A549 (cell line): ENCODE results near the gene UBE4A. TPM values are rescaled to one million over a fixed set of nuclear protein-coding genes. Genes with fewer than 3 reads are reported as not detected.

Experiments
- ATAC-seq, 2 experiments: fragments of 200-7000 bp in 1 of 2; fragments of >200 bp in 1 of 2; cut with Nextera tagmentation in 1 of 2; cut with Tn5 transposase in 1 of 2; 3 replicates each; pipeline versions ENCODE4 v1.8.0 to v1.9.1; 2018 to 2020; ENCODE audit warnings: mild to moderate bottlenecking in 1 of 2, moderate library complexity in 1 of 2
- CTCF ChIA-PET: fragments of 300-600 bp; sonication (Branson Sonifier 250); formaldehyde crosslinking; extraction: SDS; loops from one replicate; lab custom pipeline; 2021; ENCODE audit warnings: antibody characterized with exemption, inconsistent platforms; lab: Yijun Ruan, JAX
- POLR2A ChIA-PET: fragments of 350-600 bp; formaldehyde crosslinking; extraction: SDS; loops from one replicate; lab custom pipeline; 2021; ENCODE audit warnings: antibody characterized with exemption, inconsistent platforms; lab: Yijun Ruan, JAX
- DNase-seq, 2 experiments: peaks; one replicate each; pipeline versions ENCODE4 v3.0.0 to v3.0.0-alpha.2; 2011 to 2016; ENCODE audit warnings: low read depth in 1 of 2, low spot score in 1 of 2
- FAIRE-seq: peaks from 2 replicates; lab custom pipeline; 2011; peaks lifted over from hg19 to GRCh38; lab: Jason Lieb, UNC
- H3K27ac ChIP-seq, 2 experiments: fragments of >200 bp; sonication (Bioruptor Twin); formaldehyde crosslinking; 3 replicates each; pipeline ENCODE4 v1.5.1; 2016 to 2017
- H3K4me1 ChIP-seq: fragments of >200 bp; sonication (Bioruptor Twin); formaldehyde crosslinking; 3 replicates; pipeline ENCODE4 v1.6.1; 2016
- H3K4me2 ChIP-seq: fragments of >200 bp; sonication (Bioruptor Twin); formaldehyde crosslinking; 3 replicates; pipeline ENCODE4 v1.6.1; 2016
- H3K4me3 ChIP-seq: fragments of >200 bp; sonication (Bioruptor Twin); formaldehyde crosslinking; 3 replicates; pipeline ENCODE4 v1.5.1; 2016
- H3K9me3 ChIP-seq: fragments of >200 bp; sonication (Bioruptor Twin); formaldehyde crosslinking; 3 replicates; pipeline ENCODE4 v1.6.1; 2016
- CBX2 ChIP-seq: fragments of 200-600 bp; sonication (generic); IDR thresholded peaks from 2 replicates; pipeline ENCODE4 v1.6.1; 2016; ENCODE audit warnings: low read depth, mild to moderate bottlenecking, borderline replicate concordance
- CHD2 ChIP-seq: fragments of 150-350 bp; IDR thresholded peaks from 2 replicates; pipeline ENCODE4 v1.6.1; 2014; ENCODE audit warnings: low read length; ENCODE audit not compliant: partially characterized antibody
- FOSB ChIP-seq: fragments of 250-450 bp; sonication (Bioruptor Pico); IDR thresholded peaks from 2 replicates; pipeline ENCODE4 v1.5.0; 2020; ENCODE audit warnings: mild to moderate bottlenecking, moderate library complexity
- HOXA7 ChIP-seq: fragments of 250-450 bp; sonication (Bioruptor Pico); IDR thresholded peaks from 2 replicates; pipeline ENCODE4 v1.5.0; 2020; ENCODE audit warnings: mild to moderate bottlenecking, moderate library complexity
- HOXB13 ChIP-seq: fragments of 250-450 bp; sonication (Bioruptor Pico); IDR thresholded peaks from 2 replicates; pipeline ENCODE4 v1.5.0; 2020; ENCODE audit warnings: low read depth, mild to moderate bottlenecking, moderate library complexity
- HOXB5 ChIP-seq: fragments of 250-450 bp; sonication (Bioruptor Pico); IDR thresholded peaks from 2 replicates; pipeline ENCODE4 v1.5.0; 2020; ENCODE audit warnings: mild to moderate bottlenecking, moderate library complexity
- JUN ChIP-seq, 2 experiments: fragments of >200 bp; sonication (Bioruptor Twin); formaldehyde crosslinking; IDR thresholded peaks; 2 replicates in 1 of 2; 3 replicates in 1 of 2; pipeline ENCODE4 v1.6.1; 2016 to 2017
- MAFK ChIP-seq: fragments of 450-650 bp; IDR thresholded peaks from 2 replicates; pipeline ENCODE4 v1.6.1; 2014; ENCODE audit not compliant: partially characterized antibody
- NR3C1 ChIP-seq: fragments of >200 bp; sonication (Bioruptor Twin); formaldehyde crosslinking; IDR thresholded peaks from 3 replicates; pipeline ENCODE4 v1.6.1; 2017
- PHF8 ChIP-seq: fragments of 200-600 bp; sonication (generic); IDR thresholded peaks from 2 replicates; pipeline ENCODE4 v1.6.1; 2016; ENCODE audit warnings: low read depth, mild to moderate bottlenecking, antibody characterized with exemption, moderate library complexity, borderline replicate concordance
- POLR2A ChIP-seq: IDR thresholded peaks from 2 replicates; pipeline ENCODE4 v1.6.1; 2012; ENCODE audit warnings: mild to moderate bottlenecking, low read length
- POLR2AphosphoS2 ChIP-seq: conservative IDR thresholded peaks from 2 replicates; pipeline ENCODE4 v1.6.1; 2012; ENCODE audit warnings: low read length, improper control_type of control experiment, inconsistent platforms
- RAD21 ChIP-seq, 2 experiments: fragments of >200 bp in 1 of 2; sonication (Bioruptor Twin) in 1 of 2; formaldehyde crosslinking in 1 of 2; IDR thresholded peaks in 1 of 2; conservative IDR thresholded peaks in 1 of 2; 2 replicates in 1 of 2; 3 replicates in 1 of 2; pipeline ENCODE4 v1.6.1; 2012 to 2018; ENCODE audit warnings: inconsistent platforms in 1 of 2
- RCOR1 ChIP-seq: fragments of 150-350 bp; IDR thresholded peaks from 2 replicates; pipeline ENCODE4 v1.6.1; 2014; ENCODE audit warnings: antibody characterized with exemption, low read length, low read depth
- RNF2 ChIP-seq: fragments of 200-600 bp; sonication (generic); IDR thresholded peaks from 2 replicates; pipeline ENCODE4 v1.6.1; 2016; ENCODE audit warnings: low read depth, mild to moderate bottlenecking, antibody characterized with exemption, moderate library complexity, borderline replicate concordance
- SMC3 ChIP-seq: fragments of >200 bp; sonication (Bioruptor Twin); formaldehyde crosslinking; IDR thresholded peaks from 3 replicates; pipeline ENCODE4 v1.6.1; 2018; ENCODE audit warnings: inconsistent platforms
- TP53 ChIP-seq: fragments of 250-450 bp; sonication (Bioruptor Pico); IDR thresholded peaks from 2 replicates; pipeline ENCODE4 v1.5.0; 2021; ENCODE audit warnings: mild to moderate bottlenecking, moderate library complexity
- ZFP36 ChIP-seq: fragments of 450-650 bp; IDR thresholded peaks from 2 replicates; pipeline ENCODE4 v1.6.1; 2014; ENCODE audit warnings: borderline replicate concordance; ENCODE audit not compliant: partially characterized antibody
- ZSCAN20 ChIP-seq: fragments of 250-450 bp; sonication (Bioruptor Pico); IDR thresholded peaks from 2 replicates; pipeline ENCODE4 v1.8.0; 2022; ENCODE audit warnings: mild to moderate bottlenecking, moderate library complexity
- WGBS: methylation state at CpG from one replicate; pipeline ENCODE4 v1.1.6; 2017; ENCODE audit errors: missing lambda C conversion rate; 5-methylcytosine and 5-hydroxymethylcytosine counted together
- polyA plus RNA-seq, 4 experiments: library from polyadenylated mRNA; depleted of rRNA in 3 of 4; stranded (reverse); fragments of >200 nt; fragmentation: RNase III in 1 of 4; extraction: RNeasy Plus Mini Kit Qiagen cat#74134 plus additional on column Dnase treatment in 1 of 4; gene quantifications; 2 replicates in 3 of 4; 3 replicates in 1 of 4; pipeline ENCODE4 v1.2.3, GENCODE V29; 2011 to 2017
- TF ChIP-seq, protein P1 (sequence below): fragments of 250-450 bp; sonication (Bioruptor Pico); IDR thresholded peaks from 2 replicates; pipeline ENCODE4 v1.5.0; 2020; ENCODE audit warnings: low read depth, mild to moderate bottlenecking, moderate library complexity
- TF ChIP-seq, protein P2 (sequence below): IDR thresholded peaks from 2 replicates; pipeline ENCODE4 v1.6.1; 2012; ENCODE audit warnings: low read depth, borderline replicate concordance
- TF ChIP-seq, protein P3 (sequence below): fragments of 250-450 bp; sonication (Bioruptor Pico); IDR thresholded peaks from 2 replicates; pipeline ENCODE4 v1.5.0; 2021; ENCODE audit warnings: mild to moderate bottlenecking, moderate library complexity, borderline replicate concordance
- TF ChIP-seq, protein P4 (sequence below): fragments of >200 bp; sonication (Bioruptor Twin); formaldehyde crosslinking; IDR thresholded peaks from 2 replicates; pipeline ENCODE4 v1.6.1; 2016

The UBE4A gene
- polyA plus RNA-seq, 2 of the 4 experiments (the other 2 are of a cell fraction) = 11.4 to 18.9 TPM

DNA sequence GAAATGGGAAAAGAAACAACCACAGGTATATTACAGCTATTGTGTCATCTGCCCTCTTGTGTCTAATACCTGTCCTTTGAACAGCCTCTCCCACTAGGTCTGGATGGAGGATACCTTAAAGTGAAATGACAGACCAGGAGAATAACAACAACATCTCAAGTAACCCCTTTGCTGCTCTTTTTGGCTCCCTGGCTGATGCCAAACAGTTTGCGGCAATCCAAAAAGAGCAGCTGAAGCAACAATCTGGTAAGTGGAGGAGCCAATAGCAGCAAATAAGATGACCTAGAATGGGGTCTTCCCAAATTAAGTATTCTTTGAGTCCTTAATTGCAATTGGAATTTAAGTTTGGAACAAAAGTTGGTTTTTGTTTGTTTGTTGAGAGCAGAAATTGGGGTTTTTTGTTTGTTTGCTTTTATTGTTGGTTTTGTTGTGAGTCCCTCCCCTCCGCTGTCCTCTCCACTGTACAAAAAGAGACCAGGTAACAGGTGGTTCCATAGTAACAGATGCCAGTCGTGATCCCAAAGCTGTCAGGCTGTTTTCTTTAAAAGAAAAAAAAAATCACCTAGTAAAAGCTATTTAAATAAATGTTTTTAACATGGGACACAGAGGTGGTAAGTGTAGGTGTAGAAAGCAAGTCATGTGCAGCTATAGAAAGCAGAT, 5.7 kb downstream of the UBE4A start:
- Histone ChIP-seq H3K9me3 (no peaks in the 10 kb centered on the region), H3K4me2 (no peak overlapping the region), H3K27ac (no peak overlapping the region), H3K4me1 (peaks cover 5% of the 10 kb centered on the region; the same call in 1 of the 3 replicates), H3K4me3 (no peak overlapping the region)
- DNase-seq (no peak), FAIRE-seq (no peak), ATAC-seq (no peak)
- CTCF ChIA-PET = interaction anchor here (1.4 kb wide), 1 partner anchor 17 kb away, joined by 3 read pairs; no protein-coding TSS in a partner anchor
- POLR2A ChIA-PET = no interaction called here
- TF ChIP-seq JUN (IDR thresholded peaks at IDR 0.05) (no peak), NR3C1 (no peak), FOSB (CRISPR knock-in tag) (no peak), TP53 (CRISPR knock-in tag) (no peak), CBX2 (no peak), PHF8 (no peak), HOXB5 (CRISPR knock-in tag) (no peak), CHD2 (no peak)
- TF ChIP-seq, protein P1, sequence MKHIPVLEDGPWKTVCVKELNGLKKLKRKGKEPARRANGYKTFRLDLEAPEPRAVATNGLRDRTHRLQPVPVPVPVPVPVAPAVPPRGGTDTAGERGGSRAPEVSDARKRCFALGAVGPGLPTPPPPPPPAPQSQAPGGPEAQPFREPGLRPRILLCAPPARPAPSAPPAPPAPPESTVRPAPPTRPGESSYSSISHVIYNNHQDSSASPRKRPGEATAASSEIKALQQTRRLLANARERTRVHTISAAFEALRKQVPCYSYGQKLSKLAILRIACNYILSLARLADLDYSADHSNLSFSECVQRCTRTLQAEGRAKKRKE = no peak
- 92% methylated on average over 3 of the region's 3 CpGs for WGBS

DNA sequence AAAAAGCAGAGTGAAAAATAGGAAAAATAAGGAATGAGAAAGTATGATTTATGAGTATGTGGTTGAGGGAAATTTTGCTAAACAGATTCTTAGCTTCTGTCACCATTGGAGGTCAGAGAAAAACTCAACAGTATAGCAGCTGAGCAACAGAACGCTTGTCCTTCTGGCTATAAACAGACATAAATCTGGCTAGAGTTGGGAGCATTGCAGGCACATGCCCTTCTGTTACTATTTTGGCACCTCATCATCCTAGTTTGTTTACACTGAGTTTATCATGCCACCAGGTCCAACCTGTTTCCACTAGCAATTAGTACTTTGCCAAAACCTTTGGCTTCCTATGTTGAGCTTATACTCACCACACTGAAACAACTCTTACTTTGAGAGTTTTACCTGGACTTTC, 6.9 kb downstream of the UBE4A start:
- Histone ChIP-seq H3K4me1 (no peaks in the 10 kb centered on the region), H3K4me2 (no peak overlapping the region), H3K4me3 (no peak overlapping the region), H3K9me3 (no peaks in the 10 kb centered on the region), H3K27ac (no peak overlapping the region)
- FAIRE-seq (no peak), ATAC-seq (no peak), DNase-seq (no peak)
- ChIA-PET POLR2A (no interaction called here), CTCF (interaction anchor here (1.8 kb wide), 1 partner anchor 122 kb away, joined by 5 read pairs; no protein-coding TSS in a partner anchor)
- WGBS = 90% methylated on average over 1 of the region's 1 CpG
- TF ChIP-seq CHD2 = no peak
- TF ChIP-seq ZSCAN20 (CRISPR knock-in tag) = no peak
- TF ChIP-seq, protein P2, sequence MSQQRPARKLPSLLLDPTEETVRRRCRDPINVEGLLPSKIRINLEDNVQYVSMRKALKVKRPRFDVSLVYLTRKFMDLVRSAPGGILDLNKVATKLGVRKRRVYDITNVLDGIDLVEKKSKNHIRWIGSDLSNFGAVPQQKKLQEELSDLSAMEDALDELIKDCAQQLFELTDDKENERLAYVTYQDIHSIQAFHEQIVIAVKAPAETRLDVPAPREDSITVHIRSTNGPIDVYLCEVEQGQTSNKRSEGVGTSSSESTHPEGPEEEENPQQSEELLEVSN = no peak
- TF ChIP-seq RCOR1 = no peak
- TF ChIP-seq, protein P3, sequence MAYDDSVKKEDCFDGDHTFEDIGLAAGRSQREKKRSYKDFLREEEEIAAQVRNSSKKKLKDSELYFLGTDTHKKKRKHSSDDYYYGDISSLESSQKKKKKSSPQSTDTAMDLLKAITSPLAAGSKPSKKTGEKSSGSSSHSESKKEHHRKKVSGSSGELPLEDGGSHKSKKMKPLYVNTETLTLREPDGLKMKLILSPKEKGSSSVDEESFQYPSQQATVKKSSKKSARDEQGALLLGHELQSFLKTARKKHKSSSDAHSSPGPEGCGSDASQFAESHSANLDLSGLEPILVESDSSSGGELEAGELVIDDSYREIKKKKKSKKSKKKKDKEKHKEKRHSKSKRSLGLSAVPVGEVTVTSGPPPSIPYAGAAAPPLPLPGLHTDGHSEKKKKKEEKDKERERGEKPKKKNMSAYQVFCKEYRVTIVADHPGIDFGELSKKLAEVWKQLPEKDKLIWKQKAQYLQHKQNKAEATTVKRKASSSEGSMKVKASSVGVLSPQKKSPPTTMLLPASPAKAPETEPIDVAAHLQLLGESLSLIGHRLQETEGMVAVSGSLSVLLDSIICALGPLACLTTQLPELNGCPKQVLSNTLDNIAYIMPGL (CRISPR knock-in tag) = no peak
- no peak for TF ChIP-seq CBX2
- no peak for TF ChIP-seq SMC3
- TF ChIP-seq HOXB13 (CRISPR knock-in tag) = no peak
- TF ChIP-seq POLR2A = no peak
- no peak for TF ChIP-seq NR3C1
- TF ChIP-seq HOXB5 (CRISPR knock-in tag) = no peak
- TF ChIP-seq ZFP36 = no peak
- TF ChIP-seq HOXA7 (CRISPR knock-in tag) = no peak
- no peak for TF ChIP-seq RAD21 (conservative IDR thresholded peaks at IDR 0.05 in 1 of 2, IDR thresholded peaks at IDR 0.05 in 1 of 2)
- no peak for TF ChIP-seq RNF2
- TF ChIP-seq MAFK = no peak
- no peak for TF ChIP-seq POLR2AphosphoS2
- TF ChIP-seq, protein P4, sequence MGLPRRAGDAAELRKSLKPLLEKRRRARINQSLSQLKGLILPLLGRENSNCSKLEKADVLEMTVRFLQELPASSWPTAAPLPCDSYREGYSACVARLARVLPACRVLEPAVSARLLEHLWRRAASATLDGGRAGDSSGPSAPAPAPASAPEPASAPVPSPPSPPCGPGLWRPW = no peak
